Small intestine (tissue), 4 donors: ENCODE data around the gene SRP54. TPM values are rescaled to one million over a fixed set of nuclear protein-coding genes. Genes with fewer than 3 reads are reported as not detected.

Source experiments
- polyA plus RNA-seq, 4 donors: library from polyadenylated mRNA; stranded (reverse) in 3 of 4; unstranded in 1 of 4; fragments of 200-250 nt in 3 of 4; fragments of 120-200 nt in 1 of 4; gene quantifications; one replicate each; pipeline versions ENCODE4 v1.2.1 to v1.2.3, GENCODE V29; 2013
- donor health status: healthy with polysubstance abuse.
- donor health status: Bipolar disorder and iron deficiency.
- donor health status: healthy.

The SRP54 gene
- polyA plus RNA-seq, 4 donors = 31.3 to 59.6 (median 35.9) TPM

Other genes starting within 250 kb of the SRP54 start
- 10 to 100 TPM; 16.4 to 40.3 (median 25.4) TPM for gene BAZ1A, start 107.6 kb upstream of the SRP54 start, polyA plus RNA-seq
- 100 to 1,000 TPM in 1 of 4 donors, 10 to 100 TPM in 3; 47.7 to 111 (median 75.9) TPM for gene FAM177A1, start 63.3 kb downstream of the SRP54 start, polyA plus RNA-seq
- gene PPP2R3C, start 139.0 kb downstream of the SRP54 start, polyA plus RNA-seq = 10 to 100 TPM; 23.3 to 50.0 (median 49.1) TPM
- gene PRORP, start 139.6 kb downstream of the SRP54 start, polyA plus RNA-seq = 10 to 100 TPM in 3 of 4 donors, 1 to 10 TPM in 1; 8.1 to 31.0 (median 16.0) TPM